PC-3 (cell line): ENCODE measurements around the gene PPP4R4. TPM values are rescaled to one million over a fixed set of nuclear protein-coding genes. Genes with fewer than 3 reads are reported as not detected.
A peak's percentile ranks its signal among the peaks of the same experiment; 100 is the strongest.

ENCODE experiments used
- ATAC-seq: fragments of 200-7000 bp; cut with Tn5 transposase; 2 replicates; pipeline ENCODE4 v1.9.1; 2020; ENCODE audit warnings: mild to moderate bottlenecking, moderate library complexity
- BruUV-seq: library from RNA; stranded (reverse); fragments of 400-500 nt; replicated peaks from 2 replicates; lab custom pipeline; 2021; lab: Mats Ljungman, UMichigan
- CTCF ChIA-PET: fragments of 300-600 bp; sonication (Branson Sonifier 250); formaldehyde crosslinking; loops from one replicate; lab custom pipeline; 2022; ENCODE audit warnings: antibody characterized with exemption; lab: Charles Lee
- POLR2A ChIA-PET: fragments of 300-600 bp; sonication (Branson Sonifier 250); formaldehyde crosslinking; loops from one replicate; lab custom pipeline; 2022; ENCODE audit warnings: antibody characterized with exemption; ENCODE audit not compliant: unreplicated experiment; lab: Charles Lee
- DNase-seq: peaks from one replicate; pipeline ENCODE4 v3.0.0-alpha.2; 2015
- H2AFZ ChIP-seq: fragments of 300-600 bp; sonication (generic); 2 replicates; pipeline ENCODE4 v1.6.0; 2016; ENCODE audit warnings: antibody characterized with exemption, low read length
- H3F3A ChIP-seq: fragments of 300-600 bp; sonication (generic); one replicate; pipeline ENCODE4 v1.6.0; 2017; ENCODE audit warnings: antibody characterized with exemption, low read length, control low read depth, mild to moderate bottlenecking; ENCODE audit not compliant: unreplicated experiment
- H3K27ac ChIP-seq: fragments of 300-600 bp; sonication (generic); 2 replicates; pipeline ENCODE4 v1.5.1; 2016; ENCODE audit warnings: mild to moderate bottlenecking, low read length
- H3K27me3 ChIP-seq: fragments of 300-600 bp; sonication (generic); 2 replicates; pipeline ENCODE4 v1.6.1; 2016; ENCODE audit warnings: low read length, mixed read lengths
- H3K36me3 ChIP-seq: fragments of 300-600 bp; sonication (generic); 2 replicates; pipeline ENCODE4 v1.6.1; 2016; ENCODE audit warnings: low read depth, mixed run types, low read length, mixed read lengths
- H3K4me1 ChIP-seq: fragments of 300-600 bp; sonication (generic); 2 replicates; pipeline ENCODE4 v1.5.1; 2016; ENCODE audit warnings: low read length; ENCODE audit not compliant: insufficient read depth
- H3K4me2 ChIP-seq: fragments of 300-600 bp; sonication (generic); 2 replicates; pipeline ENCODE4 v1.6.0; 2016; ENCODE audit warnings: low read length
- H3K4me3 ChIP-seq: fragments of 300-600 bp; sonication (generic); 2 replicates; pipeline ENCODE4 v1.5.1; 2016; ENCODE audit warnings: mild to moderate bottlenecking, low read length, mixed read lengths
- H3K79me2 ChIP-seq: fragments of 300-600 bp; sonication (generic); 2 replicates; pipeline ENCODE4 v1.6.1; 2017; ENCODE audit warnings: low read length, mixed read lengths
- H3K9ac ChIP-seq: fragments of 300-600 bp; sonication (generic); 2 replicates; pipeline ENCODE4 v1.6.0; 2016; ENCODE audit warnings: mild to moderate bottlenecking, low read length
- H3K9me2 ChIP-seq: fragments of 300-600 bp; sonication (generic); replicated peaks from 2 replicates; pipeline ENCODE4 v1.6.1; 2016; ENCODE audit warnings: mixed run types, low read length, mixed read lengths
- H3K9me3 ChIP-seq: fragments of 300-600 bp; sonication (generic); 2 replicates; pipeline ENCODE4 v1.6.1; 2016; ENCODE audit warnings: low read length, mixed read lengths
- H4K20me1 ChIP-seq: fragments of 300-600 bp; sonication (generic); 2 replicates; pipeline ENCODE4 v1.6.1; 2016; ENCODE audit warnings: low read length, mixed read lengths
- CTCF ChIP-seq: fragments of 300-600 bp; sonication (generic); conservative IDR thresholded peaks from 2 replicates; pipeline ENCODE4 v1.5.1; 2017; ENCODE audit warnings: antibody characterized with exemption, low read depth, mild to moderate bottlenecking, low read length
- EZH2 ChIP-seq: fragments of 300-600 bp; sonication (generic); IDR thresholded peaks from one replicate; pipeline ENCODE4 v1.6.1; 2017; ENCODE audit warnings: antibody characterized with exemption, mild to moderate bottlenecking, low read length; ENCODE audit not compliant: unreplicated experiment
- EZH2phosphoT487 ChIP-seq: fragments of 300-600 bp; sonication (generic); IDR thresholded peaks from 2 replicates; pipeline ENCODE4 v1.6.1; 2018; ENCODE audit warnings: mild to moderate bottlenecking, antibody characterized with exemption, low read length, borderline replicate concordance
- intact Hi-C: fragments of 100-400 bp; cut with micrococcal nuclease; formaldehyde crosslinking; loops from 2 replicates; pipeline ENCODE4 v1.9.0; 2023
- total RNA-seq: library from RNA; depleted of rRNA; stranded (reverse); fragments of >200 nt; gene quantifications from 2 replicates; pipeline ENCODE4 v1.2.3, GENCODE V29; 2014

The PPP4R4 gene
- total RNA-seq, 1 experiment from 2014 or later = 0.11 TPM

- peaks cover 43% of the 10 kb centered on the region for H3K27me3 ChIP-seq
- no peak for ATAC-seq
- intact Hi-C loops = no loop called here
Measured at GRCh38 chr14:94173471-94173884, 644 bp upstream of the PPP4R4 start.

GRCh38 chr14:94174604-94175010 is 485 bp downstream of the PPP4R4 start:
- H4K20me1 ChIP-seq = peaks cover 8% of the 10 kb centered on the region; the same call in 1 of the 2 replicates
- POLR2A ChIA-PET = no interaction called here
- CTCF ChIA-PET = no interaction called here
- no peaks in the 10 kb centered on the region for H3K9me3 ChIP-seq
- H3K27ac ChIP-seq = no peak overlapping the region
- no peaks in the 10 kb centered on the region for H3K36me3 ChIP-seq
- peak overlapping the region; percentile 83 for H3K4me2 ChIP-seq
- ATAC-seq (no peak), DNase-seq (no peak)
- H3K9me2 ChIP-seq = no peaks in the 10 kb centered on the region
- BruUV-seq = no TSS peak
- H3K4me1 ChIP-seq = no peaks in the 10 kb centered on the region; the same call in 1 of the 2 replicates
- intact Hi-C loops = no loop called here
- H3K27me3 ChIP-seq = peaks cover 54% of the 10 kb centered on the region
- H3F3A ChIP-seq = no peaks in the 10 kb centered on the region
- no peak for TF ChIP-seq EZH2
- no peak for TF ChIP-seq CTCF
- no peak for TF ChIP-seq EZH2phosphoT487
- H3K4me3 ChIP-seq = peak overlapping the region; percentile 58
- H3K9ac ChIP-seq = no peak overlapping the region
- H2AFZ ChIP-seq = peak overlapping the region; percentile 57; the same call in 1 of the 2 replicates
- H3K79me2 ChIP-seq = no peaks in the 10 kb centered on the region

More at GRCh38 chr14:94173471-94173884, 644 bp upstream of the PPP4R4 start:
- no peak for DNase-seq
- Histone ChIP-seq H3K36me3 (no peaks in the 10 kb centered on the region), H3F3A (no peaks in the 10 kb centered on the region), H2AFZ (peak overlapping the region; percentile 65; the same call in 1 of the 2 replicates), H3K79me2 (no peaks in the 10 kb centered on the region), H3K4me1 (no peaks in the 10 kb centered on the region; the same call in 1 of the 2 replicates), H3K9me2 (no peaks in the 10 kb centered on the region), H3K9ac (no peak overlapping the region), H3K4me3 (peak overlapping the region; percentile 58), H4K20me1 (peaks cover 8% of the 10 kb centered on the region; the same call in 1 of the 2 replicates), H3K27ac (no peak overlapping the region), H3K4me2 (peak overlapping the region; percentile 74), H3K9me3 (no peaks in the 10 kb centered on the region)
- ChIA-PET POLR2A (no interaction called here), CTCF (no interaction called here)
- no TSS peak for BruUV-seq
- no peak for TF ChIP-seq EZH2
- TF ChIP-seq CTCF = no peak
- TF ChIP-seq EZH2phosphoT487 = no peak

- Histone ChIP-seq H3K9me3 (no peaks in the 10 kb centered on the region), H3K9me2 (no peaks in the 10 kb centered on the region), H3K4me2 (no peak overlapping the region), H3K4me3 (no peak overlapping the region), H3K9ac (no peak overlapping the region), H4K20me1 (peaks cover 8% of the 10 kb centered on the region; the same call in 1 of the 2 replicates), H3K27me3 (peaks cover 58% of the 10 kb centered on the region), H3K27ac (no peak overlapping the region), H3K36me3 (no peaks in the 10 kb centered on the region), H3F3A (no peaks in the 10 kb centered on the region), H2AFZ (no peak overlapping the region), H3K79me2 (no peaks in the 10 kb centered on the region), H3K4me1 (no peaks in the 10 kb centered on the region; the same call in 1 of the 2 replicates)
- DNase-seq (no peak), ATAC-seq (no peak)
- CTCF ChIA-PET = no interaction called here
- POLR2A ChIA-PET = no interaction called here
- BruUV-seq = no TSS peak
- intact Hi-C loops = no loop called here
- TF ChIP-seq EZH2phosphoT487 = no peak
- TF ChIP-seq CTCF = no peak
- no peak for TF ChIP-seq EZH2
Measured at GRCh38 chr14:94175011-94175745, 1.1 kb downstream of the PPP4R4 start.
